GM12891 (cell line): Measurements from ENCODE around the gene HHAT.

Experiments used
- PAX5 ChIP-seq: IDR thresholded peaks from 2 replicates; pipeline ENCODE4 v1.6.1; 2011; ENCODE audit warnings: low read length, moderate library complexity, mild to moderate bottlenecking; ENCODE audit not compliant: insufficient read depth, severe bottlenecking
- POLR2A ChIP-seq: IDR thresholded peaks from 2 replicates; pipeline ENCODE4 v1.6.1; 2011; ENCODE audit warnings: low read depth, low read length, control low read depth
- POLR2AphosphoS5 ChIP-seq: IDR thresholded peaks from 2 replicates; pipeline ENCODE4 v1.6.1; 2011; ENCODE audit warnings: low read depth, low read length, control low read depth
- POU2F2 ChIP-seq: IDR thresholded peaks from 2 replicates; pipeline ENCODE4 v1.6.1; 2011; ENCODE audit warnings: low read depth, mild to moderate bottlenecking, control low read depth, low read length, moderate library complexity
- TAF1 ChIP-seq: IDR thresholded peaks from 2 replicates; pipeline ENCODE4 v1.6.1; 2011; ENCODE audit warnings: low read depth, low read length, control low read depth

DNA sequence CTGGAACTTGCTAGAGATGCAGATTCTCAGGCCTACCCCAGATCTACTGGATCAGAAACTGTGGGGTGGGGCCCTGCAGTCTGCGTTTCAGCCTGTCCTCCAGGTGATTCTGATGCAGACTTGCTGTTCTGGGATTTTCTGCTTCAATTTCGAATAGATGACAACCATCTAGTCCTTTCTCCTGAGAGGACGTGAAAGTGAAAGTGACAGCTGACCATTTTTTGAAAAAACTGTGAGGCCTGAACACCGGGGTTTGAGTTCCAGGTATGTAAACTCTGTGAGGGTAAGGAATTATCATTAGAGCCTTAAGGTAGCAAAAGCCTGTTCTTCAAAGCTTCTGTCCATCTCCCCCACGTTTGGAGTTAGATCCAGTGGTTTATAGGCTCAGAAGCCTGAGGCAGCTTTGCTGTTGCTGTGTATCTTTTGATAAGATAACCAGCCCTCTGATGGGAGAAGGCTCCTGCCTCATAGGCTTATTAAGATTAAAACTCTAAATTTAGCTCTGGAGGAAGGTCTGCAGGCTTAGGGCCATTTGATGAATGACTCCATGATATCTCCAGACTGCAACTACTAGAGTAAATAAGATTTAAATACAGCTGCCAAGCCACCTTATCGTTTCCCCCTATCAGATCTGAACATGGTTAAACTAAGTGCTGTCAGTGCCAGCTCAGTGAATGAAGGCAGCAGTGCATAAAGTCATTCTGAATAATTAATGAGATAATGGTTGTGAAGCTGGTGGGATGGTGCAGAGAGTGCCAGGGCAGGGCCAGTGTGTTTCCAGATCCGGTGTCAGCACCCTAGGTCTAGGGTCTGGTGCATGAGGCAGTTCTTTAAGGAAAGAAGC lies 335.2 kb downstream of the HHAT start:
- TF ChIP-seq POLR2AphosphoS5 (no peak), POLR2A (no peak), TAF1 (no peak), POU2F2 (no peak), PAX5 (no peak)
